Measurements from ENCODE around the gene RIOK2.
A peak's percentile ranks its signal among the peaks of the same experiment; 100 is the strongest.
"Not testable (repeated sequence)": the region's sequence is repeated elsewhere in the genome, so short reads cannot be mapped to it uniquely, and the experiment has no call there.

Gene RIOK2

GRCh38 chr5:97189523-97189922 lies 6.5 kb upstream of the RIOK2 start:
- H3K27ac Mint-ChIP-seq, ATAC-seq, H3K4me3 Mint-ChIP-seq: not testable (repeated sequence)
- Mint-ChIP-seq H3K36me3 (peaks cover 21% of the 10 kb centered on the region), H3K4me1 (peaks cover 14% of the 10 kb centered on the region), H3K27me3 (peaks cover 19% of the 10 kb centered on the region), H3K9me3 (peaks cover 17% of the 10 kb centered on the region)

GRCh38 chr5:97183930-97184213 lies 825 bp upstream of the RIOK2 start:
- peak overlapping the region; percentile 91 for H3K4me3 Mint-ChIP-seq
- no peaks in the 10 kb centered on the region for H3K27me3 Mint-ChIP-seq
- H3K27ac Mint-ChIP-seq, result peak overlapping the region; percentile 100
- peaks cover 5% of the 10 kb centered on the region for H3K9me3 Mint-ChIP-seq
- peaks cover 16% of the 10 kb centered on the region for H3K36me3 Mint-ChIP-seq
- peaks cover 28% of the 10 kb centered on the region for H3K4me1 Mint-ChIP-seq
- ATAC-seq, result no peak

GRCh38 chr5:97182571-97183099 lies 412 bp downstream of the RIOK2 start:
- Mint-ChIP-seq H3K27me3 (no peaks in the 10 kb centered on the region), H3K36me3 (peaks cover 28% of the 10 kb centered on the region)

GRCh38 chr5:97181856-97182545 lies 1.0 kb downstream of the RIOK2 start:
- Mint-ChIP-seq H3K27ac (peak overlapping the region; percentile 100), H3K36me3 (peaks cover 29% of the 10 kb centered on the region), H3K27me3 (no peaks in the 10 kb centered on the region), H3K9me3 (peaks cover 3% of the 10 kb centered on the region), H3K4me1 (peaks cover 28% of the 10 kb centered on the region), H3K4me3 (peak overlapping the region; percentile 91)
- ATAC-seq, result no peak

More at GRCh38 chr5:97182571-97183099, 412 bp downstream of the RIOK2 start:
- Mint-ChIP-seq H3K4me3 (peak overlapping the region; percentile 91), H3K27ac (peak overlapping the region; percentile 100), H3K4me1 (peaks cover 28% of the 10 kb centered on the region), H3K9me3 (peaks cover 3% of the 10 kb centered on the region)
- ATAC-seq, result no peak

- peaks cover 33% of the 10 kb centered on the region for H3K4me1 Mint-ChIP-seq
- H3K4me3 Mint-ChIP-seq, ATAC-seq, H3K27me3 Mint-ChIP-seq, H3K9me3 Mint-ChIP-seq, H3K27ac Mint-ChIP-seq: not testable (repeated sequence)
- H3K36me3 Mint-ChIP-seq, result peaks cover 42% of the 10 kb centered on the region
Measured at GRCh38 chr5:97179457-97179856, 3.6 kb downstream of the RIOK2 start.

- no peaks in the 10 kb centered on the region for H3K27me3 Mint-ChIP-seq
- H3K4me3 Mint-ChIP-seq, result no peak overlapping the region
- peaks cover 25% of the 10 kb centered on the region for H3K4me1 Mint-ChIP-seq
- no peaks in the 10 kb centered on the region for H3K9me3 Mint-ChIP-seq
- peaks cover 35% of the 10 kb centered on the region for H3K36me3 Mint-ChIP-seq
- peak overlapping the region; percentile 8 for H3K27ac Mint-ChIP-seq
- ATAC-seq, result no peak
Measured at GRCh38 chr5:97172227-97172626, 10.8 kb downstream of the RIOK2 start.

- no peaks in the 10 kb centered on the region for H3K9me3 Mint-ChIP-seq
- H3K27ac Mint-ChIP-seq, result peak overlapping the region; percentile 8
- no peak for ATAC-seq
- H3K27me3 Mint-ChIP-seq, result no peaks in the 10 kb centered on the region
- no peak overlapping the region for H3K4me3 Mint-ChIP-seq
- peaks cover 35% of the 10 kb centered on the region for H3K36me3 Mint-ChIP-seq
- peaks cover 25% of the 10 kb centered on the region for H3K4me1 Mint-ChIP-seq
Measured at GRCh38 chr5:97171703-97172102, 11.3 kb downstream of the RIOK2 start.

- peaks cover 21% of the 10 kb centered on the region for H3K4me1 Mint-ChIP-seq
- peak overlapping the region; percentile 78 for H3K4me3 Mint-ChIP-seq
- H3K36me3 Mint-ChIP-seq, result peaks cover 30% of the 10 kb centered on the region
- H3K9me3 Mint-ChIP-seq, result no peaks in the 10 kb centered on the region
- ATAC-seq, result peak; percentile 94
- no peaks in the 10 kb centered on the region for H3K27me3 Mint-ChIP-seq
- H3K27ac Mint-ChIP-seq, result peak overlapping the region; percentile 92
Measured at GRCh38 chr5:97167435-97167834, 15.6 kb downstream of the RIOK2 start.

GRCh38 chr5:97165726-97166125 lies 17.3 kb downstream of the RIOK2 start:
- Mint-ChIP-seq H3K27me3 (no peaks in the 10 kb centered on the region), H3K36me3 (peaks cover 21% of the 10 kb centered on the region), H3K27ac (peak overlapping the region; percentile 27), H3K9me3 (no peaks in the 10 kb centered on the region), H3K4me1 (peaks cover 13% of the 10 kb centered on the region), H3K4me3 (no peak overlapping the region)
- no peak for ATAC-seq

GRCh38 chr5:97164846-97165245 lies 18.2 kb downstream of the RIOK2 start:
- no peaks in the 10 kb centered on the region for H3K9me3 Mint-ChIP-seq
- H3K27ac Mint-ChIP-seq, result peak overlapping the region; percentile 27
- no peaks in the 10 kb centered on the region for H3K27me3 Mint-ChIP-seq
- no peak overlapping the region for H3K4me3 Mint-ChIP-seq
- peaks cover 13% of the 10 kb centered on the region for H3K4me1 Mint-ChIP-seq
- ATAC-seq, result no peak
- H3K36me3 Mint-ChIP-seq, result peaks cover 25% of the 10 kb centered on the region

GRCh38 chr5:97163790-97164285 lies 19.2 kb downstream of the RIOK2 start:
- Mint-ChIP-seq H3K4me1 (peaks cover 13% of the 10 kb centered on the region), H3K4me3 (no peak overlapping the region), H3K36me3 (peaks cover 35% of the 10 kb centered on the region), H3K27ac (peak overlapping the region; percentile 27), H3K9me3 (no peaks in the 10 kb centered on the region), H3K27me3 (no peaks in the 10 kb centered on the region)
- ATAC-seq, result no peak

GRCh38 chr5:97163360-97163764 lies 19.7 kb downstream of the RIOK2 start:
- Mint-ChIP-seq H3K4me1 (peaks cover 13% of the 10 kb centered on the region), H3K36me3 (peaks cover 40% of the 10 kb centered on the region), H3K27me3 (no peaks in the 10 kb centered on the region), H3K9me3 (peaks cover under 1% of the 10 kb centered on the region), H3K4me3 (no peak overlapping the region), H3K27ac (no peak overlapping the region)
- no peak for ATAC-seq

- no peak for ATAC-seq
- H3K27me3 Mint-ChIP-seq, result no peaks in the 10 kb centered on the region
- peaks cover 6% of the 10 kb centered on the region for H3K4me1 Mint-ChIP-seq
- peaks cover 9% of the 10 kb centered on the region for H3K9me3 Mint-ChIP-seq
- peaks cover 49% of the 10 kb centered on the region for H3K36me3 Mint-ChIP-seq
- H3K27ac Mint-ChIP-seq, result no peak overlapping the region
- H3K4me3 Mint-ChIP-seq, result no peak overlapping the region
Measured at GRCh38 chr5:97162045-97162444, 21.0 kb downstream of the RIOK2 start.

GRCh38 chr5:97157689-97158088 lies 25.4 kb downstream of the RIOK2 start:
- Mint-ChIP-seq H3K27me3 (no peaks in the 10 kb centered on the region), H3K27ac (no peak overlapping the region), H3K4me1 (no peaks in the 10 kb centered on the region), H3K9me3 (peaks cover 17% of the 10 kb centered on the region), H3K4me3 (no peak overlapping the region), H3K36me3 (peaks cover 44% of the 10 kb centered on the region)
- no peak for ATAC-seq

GRCh38 chr5:97151370-97151769 lies 31.7 kb downstream of the RIOK2 start:
- peak; percentile 48 for ATAC-seq
- Mint-ChIP-seq H3K9me3 (peaks cover 1% of the 10 kb centered on the region), H3K36me3 (peaks cover 2% of the 10 kb centered on the region), H3K27me3 (no peaks in the 10 kb centered on the region), H3K4me1 (peaks cover 6% of the 10 kb centered on the region), H3K4me3 (no peak overlapping the region), H3K27ac (no peak overlapping the region)

- H3K27me3 Mint-ChIP-seq, result no peaks in the 10 kb centered on the region
- H3K36me3 Mint-ChIP-seq, result no peaks in the 10 kb centered on the region
- ATAC-seq, result no peak
- no peak overlapping the region for H3K4me3 Mint-ChIP-seq
- no peak overlapping the region for H3K27ac Mint-ChIP-seq
- H3K9me3 Mint-ChIP-seq, result no peaks in the 10 kb centered on the region
- H3K4me1 Mint-ChIP-seq, result peaks cover 6% of the 10 kb centered on the region
Measured at GRCh38 chr5:97150401-97150800, 32.6 kb downstream of the RIOK2 start.

Measured in stimulated activated memory B cell treated with anti-CD40 and anti-IgM and Interleukin-4, amounts not matched to agents 10 μg/mL and 1 μg/mL and 100 μg/mL, for 72 hours (primary cell).